Glutamatergic neuron (in vitro differentiated cells): Measurements from ENCODE around the gene MND1. TPM values are rescaled to one million over a fixed set of nuclear protein-coding genes. Genes with fewer than 3 reads are reported as not detected.

Experiments
- DNase-seq: peaks from one replicate; pipeline ENCODE4 v3.0.0; 2022
- H3K27ac Mint-ChIP-seq: one replicate; pipeline ENCODE4 v1.8.0; 2020; ENCODE audit warnings: mild to moderate bottlenecking, mixed read lengths, inconsistent platforms; ENCODE audit not compliant: unreplicated experiment
- H3K27me3 Mint-ChIP-seq: one replicate; pipeline ENCODE4 v1.8.0; 2020; ENCODE audit warnings: mild to moderate bottlenecking, moderate library complexity, mixed read lengths, inconsistent platforms; ENCODE audit not compliant: unreplicated experiment
- H3K36me3 Mint-ChIP-seq: one replicate; pipeline ENCODE4 v1.8.0; 2020; ENCODE audit warnings: mild to moderate bottlenecking, mixed read lengths, inconsistent platforms; ENCODE audit not compliant: unreplicated experiment
- H3K4me1 Mint-ChIP-seq: one replicate; pipeline ENCODE4 v1.8.0; 2020; ENCODE audit warnings: mild to moderate bottlenecking, low read depth, mixed read lengths, inconsistent platforms; ENCODE audit not compliant: unreplicated experiment
- H3K4me3 Mint-ChIP-seq: one replicate; pipeline ENCODE4 v1.8.0; 2020; ENCODE audit warnings: mild to moderate bottlenecking, mixed read lengths, inconsistent platforms; ENCODE audit not compliant: unreplicated experiment
- H3K9me3 Mint-ChIP-seq: one replicate; pipeline ENCODE4 v1.8.0; 2020; ENCODE audit warnings: mild to moderate bottlenecking, moderate library complexity, mixed read lengths, inconsistent platforms; ENCODE audit not compliant: unreplicated experiment
- total RNA-seq: library from RNA; stranded (reverse); fragmentation: NEBNext Ultra II Directional; extraction: Animal tissue kit (Norgen Biotek cat#: 25700); gene quantifications from one replicate; pipeline ENCODE4 v1.2.1, GENCODE V29; 2021; ENCODE audit not compliant: unreplicated experiment
- TF ChIP-seq, protein P1 (sequence below): fragments of 200-600 bp; sonication (generic); IDR thresholded peaks from one replicate; pipeline ENCODE4 v1.5.0; 2021; ENCODE audit not compliant: partially characterized antibody, unreplicated experiment

The MND1 gene
- total RNA-seq, 1 donor from 2014 or later = 2.0 TPM

DNA sequence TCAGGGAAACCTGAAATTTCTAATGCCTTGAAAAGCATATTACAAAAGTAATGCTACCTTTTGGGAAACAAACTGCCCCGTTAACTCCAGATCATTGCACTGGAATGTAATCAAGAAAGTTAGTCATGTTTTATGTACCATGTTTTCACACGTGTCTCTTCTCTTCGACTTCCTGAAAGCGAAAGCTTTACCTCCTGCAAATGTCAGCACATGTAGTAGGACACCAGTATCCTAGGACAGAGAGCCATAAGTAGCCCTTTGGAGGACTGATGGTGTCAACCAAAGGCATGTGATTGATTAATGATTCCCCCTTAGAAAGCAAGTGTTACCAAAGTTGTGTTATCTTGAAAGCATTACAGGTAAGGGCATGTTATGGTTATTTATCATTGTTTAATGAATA is 8.8 kb upstream of the MND1 start:
- TF ChIP-seq, protein P1, sequence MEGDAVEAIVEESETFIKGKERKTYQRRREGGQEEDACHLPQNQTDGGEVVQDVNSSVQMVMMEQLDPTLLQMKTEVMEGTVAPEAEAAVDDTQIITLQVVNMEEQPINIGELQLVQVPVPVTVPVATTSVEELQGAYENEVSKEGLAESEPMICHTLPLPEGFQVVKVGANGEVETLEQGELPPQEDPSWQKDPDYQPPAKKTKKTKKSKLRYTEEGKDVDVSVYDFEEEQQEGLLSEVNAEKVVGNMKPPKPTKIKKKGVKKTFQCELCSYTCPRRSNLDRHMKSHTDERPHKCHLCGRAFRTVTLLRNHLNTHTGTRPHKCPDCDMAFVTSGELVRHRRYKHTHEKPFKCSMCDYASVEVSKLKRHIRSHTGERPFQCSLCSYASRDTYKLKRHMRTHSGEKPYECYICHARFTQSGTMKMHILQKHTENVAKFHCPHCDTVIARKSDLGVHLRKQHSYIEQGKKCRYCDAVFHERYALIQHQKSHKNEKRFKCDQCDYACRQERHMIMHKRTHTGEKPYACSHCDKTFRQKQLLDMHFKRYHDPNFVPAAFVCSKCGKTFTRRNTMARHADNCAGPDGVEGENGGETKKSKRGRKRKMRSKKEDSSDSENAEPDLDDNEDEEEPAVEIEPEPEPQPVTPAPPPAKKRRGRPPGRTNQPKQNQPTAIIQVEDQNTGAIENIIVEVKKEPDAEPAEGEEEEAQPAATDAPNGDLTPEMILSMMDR = no peak
- no peaks in the 10 kb centered on the region for H3K36me3 Mint-ChIP-seq
- H3K4me3 Mint-ChIP-seq = no peak overlapping the region
- H3K4me1 Mint-ChIP-seq = no peaks in the 10 kb centered on the region
- no peak for DNase-seq
- H3K9me3 Mint-ChIP-seq = no peaks in the 10 kb centered on the region
- H3K27ac Mint-ChIP-seq = no peak overlapping the region
- peaks cover 2% of the 10 kb centered on the region for H3K27me3 Mint-ChIP-seq

DNA sequence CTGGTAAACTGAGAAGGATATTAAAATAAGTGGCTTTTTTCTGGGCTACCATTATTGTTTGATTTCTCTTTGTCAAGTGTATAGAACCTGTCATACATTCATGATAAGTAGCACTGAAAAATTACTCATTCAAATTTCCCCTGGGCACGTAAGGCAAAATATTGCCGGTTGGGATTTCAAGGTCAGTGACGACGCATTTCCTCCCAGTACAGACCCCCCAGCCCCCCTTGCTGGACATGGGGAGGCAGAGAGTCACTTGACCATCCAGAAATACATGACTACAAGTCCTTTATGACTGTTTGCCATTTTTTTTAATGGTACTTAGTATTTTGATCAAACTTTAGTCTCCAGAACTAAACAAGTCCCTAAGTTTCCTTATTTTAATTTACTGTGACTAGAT is 6.8 kb upstream of the MND1 start:
- H3K9me3 Mint-ChIP-seq = no peaks in the 10 kb centered on the region
- H3K4me1 Mint-ChIP-seq = no peaks in the 10 kb centered on the region

DNA sequence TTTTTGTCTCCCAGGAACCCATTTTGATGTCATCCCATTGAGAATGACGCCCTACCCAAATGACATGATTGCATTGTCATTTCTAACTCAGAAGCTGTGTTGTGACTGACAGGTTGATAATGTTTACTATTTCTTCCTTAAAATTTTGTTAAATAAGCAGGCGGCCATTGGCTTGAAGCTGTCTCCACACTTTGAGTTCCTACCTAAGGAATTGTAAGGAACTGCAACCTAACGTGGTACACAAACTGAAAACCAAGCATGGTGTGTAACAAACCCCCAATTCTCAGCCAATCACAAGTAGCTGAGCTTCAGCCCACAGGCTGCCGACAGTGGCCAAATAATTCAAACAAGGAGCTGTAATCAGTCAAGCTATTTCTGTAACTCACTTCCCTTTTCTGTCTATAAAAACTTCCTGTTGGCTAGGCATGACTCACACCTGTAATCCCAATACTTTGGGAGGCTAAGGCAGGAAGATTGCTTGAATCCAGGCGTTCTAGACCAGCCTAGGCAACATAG is 2.9 kb upstream of the MND1 start:
- Mint-ChIP-seq H3K9me3 (no peaks in the 10 kb centered on the region), H3K27ac (no peak overlapping the region), H3K4me1 (peaks cover 5% of the 10 kb centered on the region), H3K4me3 (no peak overlapping the region), H3K27me3 (peaks cover 2% of the 10 kb centered on the region), H3K36me3 (no peaks in the 10 kb centered on the region)
- TF ChIP-seq, protein P1 = no peak
- no peak for DNase-seq

More for the DNA sequence above, 6.8 kb upstream of the MND1 start:
- peaks cover 2% of the 10 kb centered on the region for H3K27me3 Mint-ChIP-seq
- H3K27ac Mint-ChIP-seq = no peak overlapping the region
- no peaks in the 10 kb centered on the region for H3K36me3 Mint-ChIP-seq
- TF ChIP-seq, protein P1 = no peak
- no peak overlapping the region for H3K4me3 Mint-ChIP-seq
- DNase-seq = no peak

DNA sequence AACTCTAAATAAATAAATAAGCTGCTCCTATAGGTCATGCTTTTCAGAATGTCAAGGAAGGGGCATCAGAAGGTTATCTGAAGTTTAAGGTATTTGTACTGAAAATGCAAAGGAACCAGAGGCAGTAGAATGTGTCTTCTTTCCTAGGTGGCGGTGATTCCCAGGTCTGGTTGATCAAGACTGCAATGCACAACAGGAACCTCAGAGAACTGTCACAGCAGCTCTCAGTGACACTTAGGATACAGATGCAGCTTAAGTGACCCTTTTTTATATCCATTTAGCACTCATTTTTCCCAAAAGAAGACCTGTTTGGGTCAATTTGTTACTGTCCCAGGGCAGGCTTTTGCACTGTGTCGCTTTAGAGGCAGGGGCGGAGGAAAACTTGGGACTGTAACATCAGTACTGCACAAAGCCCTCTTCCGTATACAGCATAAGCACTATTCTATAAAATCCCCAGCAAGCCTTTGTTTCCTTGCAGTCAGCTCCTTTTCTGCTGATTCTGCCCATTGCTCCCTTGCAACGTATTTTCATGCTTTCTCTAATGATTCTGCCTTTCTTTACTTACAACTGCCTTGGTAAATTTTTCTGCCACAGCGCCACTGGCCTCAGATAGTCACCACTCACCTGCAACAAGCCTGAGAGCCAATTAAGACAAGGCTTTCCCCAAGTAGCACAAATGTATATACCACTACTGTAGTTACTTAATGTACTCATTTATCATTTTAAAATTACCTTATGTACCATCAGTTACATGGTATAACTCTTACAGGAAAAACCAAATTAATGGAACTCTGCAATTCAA is 1.5 kb upstream of the MND1 start:
- Mint-ChIP-seq H3K4me1 (peaks cover 5% of the 10 kb centered on the region), H3K36me3 (no peaks in the 10 kb centered on the region), H3K9me3 (no peaks in the 10 kb centered on the region), H3K27ac (no peak overlapping the region), H3K4me3 (no peak overlapping the region), H3K27me3 (peaks cover 2% of the 10 kb centered on the region)
- TF ChIP-seq, protein P1 = no peak
- DNase-seq = no peak
